HG03342 (cell line): ENCODE measurements around the gene NOD1.

Experiments
- ATAC-seq: cut with Tn5 transposase; IDR thresholded peaks from one replicate; pipeline ENCODE4 v1.9.1; 2021; ENCODE audit warnings: mild to moderate bottlenecking, moderate library complexity; ENCODE audit not compliant: unreplicated experiment

Gene NOD1

GRCh38 chr7:30451539-30452279, 26.9 kb downstream of the NOD1 start:
- no peak for ATAC-seq

DNA sequence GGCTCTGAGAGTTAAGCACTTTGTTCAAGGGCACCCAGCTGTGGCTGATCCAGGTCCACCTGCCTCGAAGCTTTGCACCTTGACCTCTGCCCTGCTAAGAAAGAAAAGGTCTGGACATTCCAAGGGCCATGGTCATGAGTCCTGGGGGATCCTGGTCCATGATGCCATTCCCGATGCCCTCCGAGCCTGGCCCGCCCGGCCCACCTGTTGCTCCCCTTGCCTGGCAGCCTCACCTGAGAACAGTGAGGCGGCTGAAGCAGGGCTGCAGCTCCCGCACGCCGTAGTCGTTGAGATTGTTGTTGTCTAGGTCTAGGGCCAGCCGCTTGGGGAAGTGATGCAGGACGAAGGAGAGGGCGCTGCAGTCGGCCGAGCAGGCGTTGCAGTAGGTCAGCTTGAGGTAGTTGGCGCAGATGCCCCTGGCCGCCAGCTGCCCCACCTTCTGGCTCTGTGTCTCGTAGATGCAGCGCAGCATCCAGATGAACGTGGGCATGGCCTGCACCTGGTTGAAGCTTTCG, 27.5 kb downstream of the NOD1 start:
- no peak for ATAC-seq

- ATAC-seq: no peak
Measured at GRCh38 chr7:30450240-30450982, 28.2 kb downstream of the NOD1 start.

- ATAC-seq: no peak
Measured at GRCh38 chr7:30448461-30449189, 30.0 kb downstream of the NOD1 start.

GRCh38 chr7:30447466-30447865, 31.1 kb downstream of the NOD1 start:
- no peak for ATAC-seq

GRCh38 chr7:30446266-30446665, 32.3 kb downstream of the NOD1 start:
- ATAC-seq: no peak

- ATAC-seq: peak; percentile 100
Measured at GRCh38 chr7:30445770-30446169, 32.8 kb downstream of the NOD1 start.

DNA sequence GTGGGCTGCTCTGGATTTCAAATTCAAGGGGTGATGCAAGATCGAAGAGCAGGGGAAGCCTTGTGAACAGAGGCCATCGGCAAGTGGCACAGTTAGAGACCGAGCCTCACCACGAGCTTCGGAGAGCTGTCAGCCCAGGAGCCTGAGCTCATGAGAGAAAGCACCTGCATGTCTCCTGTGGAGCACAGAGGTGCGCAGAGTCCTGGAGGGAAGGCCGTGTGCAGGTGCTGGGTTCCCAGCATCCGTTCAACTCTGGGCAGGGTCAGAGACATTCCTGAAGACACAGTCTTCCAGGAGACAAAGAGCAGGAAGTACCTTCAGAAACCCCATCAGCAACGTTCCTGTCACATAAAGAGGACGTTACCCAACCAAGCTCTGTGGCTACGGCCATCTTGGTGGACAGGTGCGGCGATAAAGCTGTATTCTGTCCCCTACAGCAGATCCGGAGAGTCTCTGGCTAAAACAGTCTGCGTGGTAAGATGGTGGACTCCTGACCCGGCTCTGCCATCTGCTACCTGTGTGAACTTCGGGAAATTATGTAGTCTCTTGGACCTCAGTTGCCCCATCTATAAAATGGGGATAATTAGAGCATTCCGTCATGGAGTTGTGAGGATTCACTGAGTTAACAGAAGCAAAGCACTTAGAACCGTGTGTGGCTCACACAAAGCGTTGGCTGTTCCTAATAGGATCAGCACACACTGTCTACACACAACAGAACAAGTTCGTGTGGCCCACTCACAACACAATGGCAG, 40.6 kb downstream of the NOD1 start:
- no peak for ATAC-seq

DNA sequence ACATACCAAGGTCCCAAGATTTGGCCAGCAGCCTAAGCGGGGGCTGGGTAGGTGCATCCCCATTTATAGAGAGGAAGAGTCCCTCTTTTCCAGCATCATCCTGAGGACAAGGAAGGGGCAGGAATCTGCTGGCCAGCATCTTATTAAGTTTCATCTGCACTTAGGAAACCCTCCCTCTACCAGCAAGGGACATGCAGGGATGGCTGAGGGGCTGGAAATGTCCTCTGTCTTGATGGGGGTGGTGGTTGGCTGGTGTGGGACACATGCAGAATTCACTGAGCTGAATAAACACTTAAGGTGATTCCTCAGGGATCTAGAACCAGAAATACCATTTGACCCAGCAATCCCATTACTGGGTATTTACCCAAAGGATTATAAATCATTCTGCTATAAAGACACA, 42.1 kb downstream of the NOD1 start:
- no peak for ATAC-seq

GRCh38 chr7:30436046-30436445, 42.5 kb downstream of the NOD1 start:
- ATAC-seq: no peak

- ATAC-seq: no peak
Measured at GRCh38 chr7:30434140-30434799, 44.3 kb downstream of the NOD1 start.

DNA sequence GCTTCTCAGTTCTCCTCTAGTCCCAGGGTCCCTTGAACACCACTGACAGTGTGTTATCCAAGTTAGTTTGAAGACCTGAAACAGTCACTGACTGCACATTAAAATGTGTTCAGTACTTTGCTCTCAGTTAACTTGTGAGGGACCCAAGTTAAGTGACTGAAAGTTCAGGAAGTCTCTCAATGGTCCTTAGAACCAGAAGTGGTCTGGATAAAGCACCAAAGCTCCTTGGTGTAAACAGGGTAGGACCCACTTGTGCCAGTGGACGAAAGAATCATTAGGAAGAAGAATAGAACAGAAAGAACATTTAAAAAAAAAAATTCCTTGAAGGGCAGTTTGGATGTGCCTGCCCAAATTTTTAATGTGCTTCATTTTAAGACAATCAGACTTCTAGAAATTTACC, 45.1 kb downstream of the NOD1 start:
- no peak for ATAC-seq

DNA sequence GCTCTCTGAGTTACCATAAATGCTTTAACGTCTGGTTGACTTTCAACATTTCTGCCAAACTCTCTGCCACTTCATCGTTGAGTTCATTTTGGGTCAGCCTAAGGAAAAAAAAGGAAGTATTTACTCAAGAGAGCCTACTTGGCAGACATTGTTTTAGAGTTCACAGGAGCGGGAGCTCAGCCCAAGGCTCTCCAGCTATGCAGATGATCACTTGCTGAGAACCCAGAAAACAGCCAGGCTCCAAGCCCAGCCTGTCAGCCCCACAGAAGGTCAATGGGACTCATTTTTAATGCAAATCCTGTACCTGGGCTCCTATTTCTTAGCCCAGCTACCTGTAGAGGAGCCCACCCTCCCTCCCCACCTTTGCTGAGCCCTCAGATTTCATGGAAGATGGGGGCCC, 45.5 kb downstream of the NOD1 start:
- no peak for ATAC-seq

GRCh38 chr7:30430777-30431176, 47.8 kb downstream of the NOD1 start:
- no peak for ATAC-seq

DNA sequence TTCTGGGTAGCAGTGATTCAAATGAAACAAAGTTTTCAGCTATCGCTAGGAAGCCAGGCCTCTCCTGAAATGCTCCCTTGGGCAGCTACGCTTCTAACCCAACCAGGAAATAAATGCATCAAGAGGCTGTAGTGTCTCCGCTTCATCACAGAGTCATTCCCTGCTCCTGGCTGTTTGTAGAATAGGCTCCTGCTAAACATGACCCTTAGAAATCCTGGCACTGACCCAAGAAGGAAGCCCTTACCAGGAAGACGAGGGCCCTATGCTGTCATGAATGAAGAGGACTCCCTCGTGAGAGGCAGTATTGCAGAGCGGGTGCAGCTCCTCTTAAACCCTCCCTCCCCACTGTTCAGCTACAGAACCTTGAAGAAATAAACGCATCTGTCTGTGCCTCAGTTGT, 48.3 kb downstream of the NOD1 start:
- no peak for ATAC-seq

GRCh38 chr7:30429156-30429530, 49.4 kb downstream of the NOD1 start:
- ATAC-seq: no peak

DNA sequence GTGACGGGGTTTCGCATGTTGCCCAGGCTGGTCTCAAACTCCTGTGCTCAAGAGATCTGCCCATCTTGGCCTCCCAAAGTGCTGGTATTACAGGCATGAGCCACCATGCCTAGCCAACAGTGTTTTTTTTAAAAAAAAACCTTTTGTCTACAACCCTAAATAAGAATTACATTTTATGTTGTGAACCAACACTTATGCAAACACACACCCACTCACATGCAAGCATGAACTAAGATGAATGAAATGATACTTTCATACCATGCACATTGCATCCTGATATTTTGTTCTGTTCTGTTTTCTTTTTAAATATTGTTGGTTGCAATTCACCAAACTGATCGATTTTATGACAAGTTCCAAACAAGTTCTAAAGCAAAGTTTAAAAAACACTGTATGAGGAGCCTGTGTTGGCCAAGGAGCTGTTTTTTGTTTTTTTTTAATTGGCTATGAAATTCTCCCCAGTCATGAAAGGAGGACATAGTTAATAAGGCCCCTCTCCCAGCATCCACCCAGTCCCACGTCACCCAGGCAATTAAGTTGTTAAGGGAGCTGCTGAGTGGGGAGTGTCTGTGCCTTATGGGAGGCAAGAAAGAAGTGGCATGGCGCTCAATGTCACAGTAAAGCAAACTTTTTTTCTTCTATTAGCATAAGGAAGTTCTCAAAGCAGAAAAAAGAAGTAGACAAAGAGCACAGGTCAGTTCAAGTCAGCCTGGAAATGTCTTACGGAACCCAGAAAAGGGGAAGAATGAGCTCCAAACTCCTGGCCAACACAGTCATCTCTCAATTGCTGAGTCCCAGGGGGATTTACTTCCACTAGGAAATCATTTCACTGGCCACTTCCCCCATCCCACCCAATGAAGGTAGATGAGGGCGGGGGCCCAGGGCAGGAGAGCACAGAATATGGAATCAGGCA, 50.1 kb downstream of the NOD1 start:
- no peak for ATAC-seq

- ATAC-seq: no peak
Measured at GRCh38 chr7:30427296-30428070, 51.1 kb downstream of the NOD1 start.

DNA sequence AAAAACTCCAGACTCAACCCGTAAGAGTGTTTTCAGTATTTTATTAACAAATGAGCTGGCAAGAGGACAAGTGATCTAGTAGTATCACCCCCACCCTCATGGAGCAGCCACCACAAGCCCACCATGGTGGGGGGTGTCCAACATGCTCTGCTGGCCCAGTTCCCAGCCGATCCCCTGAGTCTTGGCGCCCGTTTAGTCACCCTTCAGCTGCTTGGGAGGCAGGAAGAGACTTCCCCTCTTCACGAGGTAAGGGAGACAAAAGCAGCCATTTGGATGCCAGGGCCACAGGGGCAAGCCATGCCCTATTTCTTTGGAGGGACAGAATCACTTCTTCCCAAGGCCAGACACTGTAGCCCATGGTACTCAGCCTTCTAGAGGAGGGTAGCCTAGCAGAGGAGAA, 54.1 kb downstream of the NOD1 start:
- ATAC-seq: no peak
